ENCODE measurements around the gene HAAO. TPM values are rescaled to one million over a fixed set of nuclear protein-coding genes. Genes with fewer than 3 reads are reported as not detected.

Gene HAAO
- total RNA-seq, 2 donors from 2014 or later: 10.3 to 14.0 TPM

DNA sequence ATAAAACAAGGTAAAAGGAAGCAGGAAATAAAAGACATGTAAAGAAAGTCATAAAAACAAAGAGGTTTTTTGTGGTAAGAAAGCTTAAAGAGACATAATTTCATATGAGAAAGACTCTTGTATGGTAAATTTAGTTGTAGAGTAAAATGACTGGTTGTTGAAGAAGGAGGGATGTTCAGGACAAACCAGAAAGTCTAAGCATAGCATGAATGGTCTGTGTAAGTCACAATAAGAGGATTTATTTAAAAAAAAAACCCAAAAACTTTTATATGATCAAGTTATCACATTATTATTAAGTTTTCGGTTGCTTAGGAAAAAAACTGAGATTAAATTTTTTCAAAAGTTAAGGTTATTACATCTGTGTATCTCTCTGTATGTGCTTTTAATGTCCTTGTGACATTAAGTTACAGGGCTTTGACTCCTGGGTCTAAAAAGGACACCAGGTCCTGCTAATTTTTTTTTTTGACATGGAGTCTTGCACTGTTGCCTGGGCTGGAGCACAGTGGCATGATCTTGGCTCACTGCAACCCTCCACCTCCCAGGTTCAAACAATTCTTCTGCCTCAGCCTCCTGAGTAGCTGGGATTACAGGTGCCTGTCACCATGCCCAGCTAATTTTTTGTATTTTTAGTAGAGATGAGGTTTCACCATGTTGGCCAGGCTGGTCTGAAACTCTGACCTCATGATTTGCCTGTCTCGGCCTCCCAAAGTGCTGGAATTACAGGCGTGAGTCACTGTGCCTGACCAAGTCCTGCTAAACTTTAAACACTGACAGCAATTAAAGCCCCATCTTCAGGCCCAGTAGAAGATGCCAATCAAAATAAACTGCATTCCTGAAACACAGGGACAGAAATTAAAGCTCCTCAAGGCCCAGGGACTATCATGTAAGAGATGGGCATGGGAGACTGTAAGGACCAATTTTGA, 14.2 kb downstream of the HAAO start:
- Histone ChIP-seq H3K9me3 (no peaks in the 10 kb centered on the region), H3K4me3 (no peak overlapping the region), H3K4me1 (replicated peaks) (no peaks in the 10 kb centered on the region), H3K27ac (no peak overlapping the region), H3K36me3 (no peaks in the 10 kb centered on the region), H3K27me3 (replicated peaks; ENCODE audit: insufficient read depth) (no peaks in the 10 kb centered on the region)
- no peak for DNase-seq (ENCODE audit: low spot score)
- 78% methylated on average over 3 of the region's 3 CpGs for WGBS
- TF ChIP-seq POLR2A (IDR thresholded peaks at IDR 0.05) (no peak), POLR2AphosphoS5 (IDR thresholded peaks at IDR 0.05) (no peak)
- TF ChIP-seq, protein P1, sequence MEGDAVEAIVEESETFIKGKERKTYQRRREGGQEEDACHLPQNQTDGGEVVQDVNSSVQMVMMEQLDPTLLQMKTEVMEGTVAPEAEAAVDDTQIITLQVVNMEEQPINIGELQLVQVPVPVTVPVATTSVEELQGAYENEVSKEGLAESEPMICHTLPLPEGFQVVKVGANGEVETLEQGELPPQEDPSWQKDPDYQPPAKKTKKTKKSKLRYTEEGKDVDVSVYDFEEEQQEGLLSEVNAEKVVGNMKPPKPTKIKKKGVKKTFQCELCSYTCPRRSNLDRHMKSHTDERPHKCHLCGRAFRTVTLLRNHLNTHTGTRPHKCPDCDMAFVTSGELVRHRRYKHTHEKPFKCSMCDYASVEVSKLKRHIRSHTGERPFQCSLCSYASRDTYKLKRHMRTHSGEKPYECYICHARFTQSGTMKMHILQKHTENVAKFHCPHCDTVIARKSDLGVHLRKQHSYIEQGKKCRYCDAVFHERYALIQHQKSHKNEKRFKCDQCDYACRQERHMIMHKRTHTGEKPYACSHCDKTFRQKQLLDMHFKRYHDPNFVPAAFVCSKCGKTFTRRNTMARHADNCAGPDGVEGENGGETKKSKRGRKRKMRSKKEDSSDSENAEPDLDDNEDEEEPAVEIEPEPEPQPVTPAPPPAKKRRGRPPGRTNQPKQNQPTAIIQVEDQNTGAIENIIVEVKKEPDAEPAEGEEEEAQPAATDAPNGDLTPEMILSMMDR (IDR thresholded peaks at IDR 0.05): no peak
- intact Hi-C loops (cut with DNase I): no loop called here

DNA sequence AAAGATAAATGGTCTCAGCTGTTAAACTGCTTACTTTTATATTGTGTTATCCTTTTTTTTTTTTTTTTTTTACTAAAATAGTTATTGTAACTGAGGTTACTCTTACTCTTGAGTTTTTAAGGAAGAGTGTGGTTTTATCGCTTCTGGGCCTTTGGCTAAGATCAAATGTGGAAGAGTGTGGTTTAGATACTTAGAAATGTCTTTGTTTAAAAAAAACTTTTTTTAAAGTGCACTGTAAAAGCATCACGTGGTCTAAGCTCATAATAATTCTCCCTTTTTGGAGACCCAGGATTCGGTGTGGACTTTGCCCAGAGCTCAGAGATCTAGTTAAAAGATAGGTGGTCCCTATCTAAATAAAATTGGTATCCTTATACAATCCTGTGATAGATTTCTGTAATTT, 16.6 kb downstream of the HAAO start:
- H3K27me3 ChIP-seq (replicated peaks; ENCODE audit: insufficient read depth): no peaks in the 10 kb centered on the region
- TF ChIP-seq, protein P1 (IDR thresholded peaks at IDR 0.05): no peak
- no peak for TF ChIP-seq POLR2A (IDR thresholded peaks at IDR 0.05)
- TF ChIP-seq POLR2AphosphoS5 (IDR thresholded peaks at IDR 0.05): no peak
- H3K9me3 ChIP-seq: no peaks in the 10 kb centered on the region
- no peaks in the 10 kb centered on the region for H3K36me3 ChIP-seq
- WGBS: 40% methylated on average over 3 of the region's 3 CpGs
- H3K4me3 ChIP-seq: no peak overlapping the region
- intact Hi-C loops (cut with DNase I): no loop called here
- no peaks in the 10 kb centered on the region for H3K4me1 ChIP-seq (replicated peaks)
- no peak overlapping the region for H3K27ac ChIP-seq
- no peak for DNase-seq (ENCODE audit: low spot score)

GRCh38 chr2:42775186-42775585, 17.2 kb downstream of the HAAO start:
- intact Hi-C loops (cut with DNase I): no loop called here
- Histone ChIP-seq H3K27ac (no peak overlapping the region), H3K4me1 (replicated peaks) (no peaks in the 10 kb centered on the region), H3K4me3 (no peak overlapping the region), H3K36me3 (no peaks in the 10 kb centered on the region), H3K27me3 (replicated peaks; ENCODE audit: insufficient read depth) (no peaks in the 10 kb centered on the region), H3K9me3 (no peaks in the 10 kb centered on the region)
- WGBS: 72% methylated on average over 2 of the region's 2 CpGs
- TF ChIP-seq POLR2AphosphoS5 (IDR thresholded peaks at IDR 0.05) (no peak), POLR2A (IDR thresholded peaks at IDR 0.05) (no peak)
- TF ChIP-seq, protein P1 (IDR thresholded peaks at IDR 0.05): no peak
- DNase-seq (ENCODE audit: low spot score): no peak

GRCh38 chr2:42771546-42772153, 20.7 kb downstream of the HAAO start:
- intact Hi-C loops (cut with DNase I): no loop called here
- TF ChIP-seq, protein P1 (IDR thresholded peaks at IDR 0.05): no peak
- no peak for TF ChIP-seq POLR2A (IDR thresholded peaks at IDR 0.05)
- TF ChIP-seq POLR2AphosphoS5 (IDR thresholded peaks at IDR 0.05): no peak
- H3K9me3 ChIP-seq: no peaks in the 10 kb centered on the region
- WGBS: 78% methylated on average over 5 of the region's 5 CpGs
- H3K27me3 ChIP-seq (replicated peaks; ENCODE audit: insufficient read depth): no peaks in the 10 kb centered on the region
- H3K4me3 ChIP-seq: no peak overlapping the region
- no peaks in the 10 kb centered on the region for H3K4me1 ChIP-seq (replicated peaks)
- H3K27ac ChIP-seq: no peak overlapping the region
- no peak for DNase-seq (ENCODE audit: low spot score)
- no peaks in the 10 kb centered on the region for H3K36me3 ChIP-seq

All from prostate gland (tissue), 2 donors.